HTERT RPE-1 (cell line): Measurements from ENCODE around the gene TYW1.
"Not testable (repeated sequence)": the region's sequence is repeated elsewhere in the genome, so short reads cannot be mapped to it uniquely, and the experiment has no call there.

ENCODE experiments used
- in situ Hi-C: fragments of 300-500 bp; cut with MboI; formaldehyde crosslinking; loops from 4 replicates; pipeline ENCODE4 v1.14.3; 2020; ENCODE audit warnings: low sequenced_read_pairs

The TYW1 gene

GRCh38 chr7:66996444-66997191 is at the start of gene TYW1:
TYW1 (plus strand) TSS chr7:66996833; CDS start chr7:66996979, 146 bp downstream.
- in situ Hi-C loops, result not testable (repeated sequence)

- in situ Hi-C loops, result no loop called here
These were observed 48.0 kb upstream of the TYW1 start for GRCh38 chr7:66948480-66949109.

- in situ Hi-C loops, result no loop called here
These were observed 46.3 kb upstream of the TYW1 start for GRCh38 chr7:66950311-66950710.

GRCh38 chr7:66950763-66951162 is 45.9 kb upstream of the TYW1 start:
- in situ Hi-C loops, result no loop called here

- in situ Hi-C loops, result no loop called here
These were observed 44.1 kb upstream of the TYW1 start for GRCh38 chr7:66952343-66953043.

GRCh38 chr7:66953044-66953427 is 43.6 kb upstream of the TYW1 start:
- in situ Hi-C loops, result no loop called here

GRCh38 chr7:66957595-66958290 is 38.9 kb upstream of the TYW1 start:
- in situ Hi-C loops, result no loop called here

- in situ Hi-C loops, result no loop called here
These were observed 37.9 kb upstream of the TYW1 start for GRCh38 chr7:66958538-66959350.

GRCh38 chr7:66960192-66960591 is 36.4 kb upstream of the TYW1 start:
- in situ Hi-C loops, result no loop called here

GRCh38 chr7:66961096-66961495 is 35.5 kb upstream of the TYW1 start:
- in situ Hi-C loops, result no loop called here

GRCh38 chr7:66964411-66964810 is 32.2 kb upstream of the TYW1 start:
- in situ Hi-C loops, result no loop called here

GRCh38 chr7:66967029-66967428 is 29.6 kb upstream of the TYW1 start:
- in situ Hi-C loops, result no loop called here

- in situ Hi-C loops, result not testable (repeated sequence)
These were observed 27.6 kb upstream of the TYW1 start for GRCh38 chr7:66969001-66969400.

GRCh38 chr7:66970310-66970709 is 26.3 kb upstream of the TYW1 start:
- in situ Hi-C loops, result no loop called here

GRCh38 chr7:66974986-66975590 is 21.5 kb upstream of the TYW1 start:
- in situ Hi-C loops, result no loop called here

GRCh38 chr7:66978312-66978711 is 18.3 kb upstream of the TYW1 start:
- in situ Hi-C loops, result not testable (repeated sequence)

GRCh38 chr7:66979013-66979412 is 17.6 kb upstream of the TYW1 start:
- in situ Hi-C loops, result not testable (repeated sequence)

- in situ Hi-C loops, result not testable (repeated sequence)
These were observed 16.3 kb upstream of the TYW1 start for GRCh38 chr7:66980336-66980735.

- in situ Hi-C loops, result not testable (repeated sequence)
These were observed 7.1 kb upstream of the TYW1 start for GRCh38 chr7:66989552-66989951.

GRCh38 chr7:66994051-66994450 is 2.6 kb upstream of the TYW1 start:
- in situ Hi-C loops, result not testable (repeated sequence)
